ENCODE data around the gene ABI2. TPM values are rescaled to one million over a fixed set of nuclear protein-coding genes. Genes with fewer than 3 reads are reported as not detected.

Gene ABI2
- polyA plus RNA-seq, 1 of the 3 experiments (the other 2 are of a cell fraction): 51.5 TPM

DNA sequence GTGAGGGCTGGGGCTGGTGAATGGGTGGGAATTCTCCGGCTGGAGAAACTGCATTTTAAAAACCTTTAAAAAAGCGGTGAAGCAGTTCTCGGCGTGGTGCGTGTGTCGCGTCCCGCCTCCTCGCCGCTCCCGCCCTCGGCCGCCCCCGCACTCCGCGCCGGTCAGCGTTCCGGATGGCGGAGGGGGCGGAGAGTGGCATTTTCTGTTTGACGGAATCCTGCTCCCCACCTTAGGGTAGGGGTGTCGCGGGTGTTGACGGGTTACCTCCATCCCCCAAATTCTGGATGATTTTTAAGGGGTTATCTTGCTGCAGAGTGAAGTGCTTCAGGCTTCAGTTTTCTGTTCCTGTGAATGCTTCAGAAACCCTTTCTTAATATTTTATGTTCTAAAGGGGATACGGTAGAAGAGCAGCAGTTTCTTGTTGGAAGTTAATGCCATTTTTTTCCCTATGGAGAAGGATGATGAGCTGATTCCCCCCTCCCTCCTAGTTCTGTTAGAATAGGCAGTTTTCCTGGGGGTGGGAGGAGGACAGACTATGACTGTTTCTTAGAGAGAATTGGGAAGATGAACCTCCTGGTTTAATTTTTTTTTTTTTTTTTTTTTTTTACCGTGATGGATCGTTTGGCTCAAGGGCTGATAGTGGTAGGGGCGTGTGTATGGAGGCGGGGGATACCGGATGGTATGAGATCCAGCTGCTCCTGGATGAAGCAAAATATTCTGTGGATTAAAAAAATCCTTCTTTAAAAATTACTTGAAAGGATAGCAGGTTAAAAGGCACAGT, 756 bp downstream of the ABI2 start:
- ChIA-PET POLR2A (interaction anchor here (0.6 to 2.1 kb wide), 3 partner anchors 9 to 137 kb away, joined by 3 to 5 read pairs (median 3); partner anchors contain the start of gene CYP20A1), CTCF (interaction anchor here (1.0 to 1.5 kb wide), 2 partner anchors 90 to 125 kb away, joined by 3 read pairs; partner anchors contain the start of gene CYP20A1)
- H3K4me2 ChIP-seq: peak overlapping the region; percentile 86
- H3K4me3 ChIP-seq (ENCODE audit: low read depth in 2 of 2, low read length in 1 of 2): peak overlapping the region; percentile 85 to 90
- H3K4me1 ChIP-seq (ENCODE audit: control insufficient read depth in 1 of 2, insufficient read depth in 2 of 2, low read depth in 1 of 2, low read length in 1 of 2): peaks cover 0 to 6% of the 10 kb centered on the region in 2 experiments; a peak in 3 of 4 replicates
- peaks cover 57% of the 10 kb centered on the region for H3K79me2 ChIP-seq (ENCODE audit: insufficient read depth)
- H3F3A ChIP-seq (replicated peaks; ENCODE audit: insufficient read depth): peaks cover 35% of the 10 kb centered on the region
- H3K9me2 ChIP-seq: no peaks in the 10 kb centered on the region
- H3K9ac ChIP-seq: peak overlapping the region; percentile 97
- H3K9me3 ChIP-seq: no peaks in the 10 kb centered on the region
- under 1% methylated on average over 20 of the region's 31 CpGs for WGBS (ENCODE audit: low lambda C conversion rate)
- H3K36me3 ChIP-seq (replicated peaks in 1 of 2; ENCODE audit: control insufficient read depth in 1 of 2, insufficient read depth in 2 of 2, low read length in 1 of 2): peaks cover 0 to 3% of the 10 kb centered on the region in 2 experiments
- peak; percentile 73 for DNase-seq
- peak; percentile 6; the same call in 1 of the 2 replicates for TF ChIP-seq MXI1 (IDR thresholded peaks at IDR 0.05; ENCODE audit: low read depth, low read length)
- no peak for TF ChIP-seq NRF1 (IDR thresholded peaks at IDR 0.05; ENCODE audit: low read depth, low read length)
- no peak for TF ChIP-seq YY1 (IDR thresholded peaks at IDR 0.05; ENCODE audit: low read depth)
- peak; percentile 81; the same call in 1 of the 2 replicates for TF ChIP-seq SIN3A (IDR thresholded peaks at IDR 0.05; ENCODE audit: borderline replicate concordance, low read depth, low read length)
- no peak for TF ChIP-seq NFIC (IDR thresholded peaks at IDR 0.05; ENCODE audit: borderline replicate concordance)
- TF ChIP-seq, protein P1, sequence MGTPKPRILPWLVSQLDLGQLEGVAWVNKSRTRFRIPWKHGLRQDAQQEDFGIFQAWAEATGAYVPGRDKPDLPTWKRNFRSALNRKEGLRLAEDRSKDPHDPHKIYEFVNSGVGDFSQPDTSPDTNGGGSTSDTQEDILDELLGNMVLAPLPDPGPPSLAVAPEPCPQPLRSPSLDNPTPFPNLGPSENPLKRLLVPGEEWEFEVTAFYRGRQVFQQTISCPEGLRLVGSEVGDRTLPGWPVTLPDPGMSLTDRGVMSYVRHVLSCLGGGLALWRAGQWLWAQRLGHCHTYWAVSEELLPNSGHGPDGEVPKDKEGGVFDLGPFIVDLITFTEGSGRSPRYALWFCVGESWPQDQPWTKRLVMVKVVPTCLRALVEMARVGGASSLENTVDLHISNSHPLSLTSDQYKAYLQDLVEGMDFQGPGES (IDR thresholded peaks at IDR 0.05; ENCODE audit: low read depth, low read length): no peak
- H3K27me3 ChIP-seq (ENCODE audit: insufficient read depth): no peaks in the 10 kb centered on the region
- peak overlapping the region; percentile 69; the same call in 1 of the 2 replicates for H2AFZ ChIP-seq (ENCODE audit: low read depth)
- H4K20me1 ChIP-seq (ENCODE audit: insufficient read depth): peaks cover 41% of the 10 kb centered on the region
- H3K27ac ChIP-seq (ENCODE audit: low read depth in 2 of 2, low read length in 1 of 2): peak overlapping the region; percentile 96 to 97

DNA sequence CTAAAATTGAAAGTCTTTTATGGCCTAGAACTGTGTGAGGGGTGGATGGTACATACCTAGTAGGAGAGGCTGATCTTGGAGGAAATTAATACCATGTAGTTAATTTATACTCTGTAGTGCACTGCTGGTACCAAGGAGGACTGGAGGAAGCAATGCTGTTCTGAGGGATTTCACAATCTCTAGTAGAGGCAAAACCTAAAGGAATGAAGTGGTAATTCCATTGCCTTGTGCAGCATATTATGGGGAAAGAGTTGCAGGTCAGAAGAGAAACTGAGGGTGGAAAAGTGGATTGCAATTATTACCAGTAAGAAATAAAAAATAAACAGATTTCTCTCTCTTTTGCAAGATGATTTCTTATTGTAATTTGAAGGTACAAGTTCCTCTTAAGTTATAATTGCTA, 2.2 kb downstream of the ABI2 start:
- CTCF ChIA-PET: interaction anchor here (0.7 kb wide), 1 partner anchor 92 kb away, joined by 3 read pairs; the partner anchor contains the start of gene CYP20A1
- peaks cover 54% of the 10 kb centered on the region for H4K20me1 ChIP-seq (ENCODE audit: insufficient read depth)

More for the DNA sequence above, 2.2 kb downstream of the ABI2 start:
- H3K4me2 ChIP-seq: peak overlapping the region; percentile 86
- peaks cover 31% of the 10 kb centered on the region for H3F3A ChIP-seq (replicated peaks; ENCODE audit: insufficient read depth)
- H3K9ac ChIP-seq: peak overlapping the region; percentile 97; the same call in 1 of the 2 replicates
- H3K36me3 ChIP-seq (replicated peaks in 1 of 2; ENCODE audit: control insufficient read depth in 1 of 2, insufficient read depth in 2 of 2, low read length in 1 of 2): peaks cover 0 to 6% of the 10 kb centered on the region in 2 experiments
- H3K9me3 ChIP-seq: no peaks in the 10 kb centered on the region
- TF ChIP-seq SIN3A (IDR thresholded peaks at IDR 0.05; ENCODE audit: borderline replicate concordance, low read depth, low read length): no peak
- TF ChIP-seq MEF2A (IDR thresholded peaks at IDR 0.05; ENCODE audit: borderline replicate concordance, low read depth): no peak
- TF ChIP-seq FOSL2 (IDR thresholded peaks at IDR 0.05; ENCODE audit: borderline replicate concordance, low read depth): no peak
- TF ChIP-seq YY1 (IDR thresholded peaks at IDR 0.05; ENCODE audit: low read depth): no peak
- TF ChIP-seq TEAD4 (IDR thresholded peaks at IDR 0.05; ENCODE audit: borderline replicate concordance, insufficient read depth): no peak
- no peak for TF ChIP-seq RAD21 (IDR thresholded peaks at IDR 0.05; ENCODE audit: low read length)
- no peak for TF ChIP-seq SMC3 (IDR thresholded peaks at IDR 0.05; ENCODE audit: low read depth, low read length)
- no peak overlapping the region for H2AFZ ChIP-seq (ENCODE audit: low read depth)
- no peaks in the 10 kb centered on the region for H3K9me2 ChIP-seq
- peaks cover 0 to 6% of the 10 kb centered on the region in 2 experiments; a peak in 3 of 4 replicates for H3K4me1 ChIP-seq (ENCODE audit: control insufficient read depth in 1 of 2, insufficient read depth in 2 of 2, low read depth in 1 of 2, low read length in 1 of 2)
- POLR2A ChIA-PET: no interaction called here
- no peaks in the 10 kb centered on the region for H3K27me3 ChIP-seq (ENCODE audit: insufficient read depth)
- 0 out of 4 replicates have a peak overlapping the region, but pooled peaks have one; percentile 4 to 14 for H3K27ac ChIP-seq (ENCODE audit: low read depth in 2 of 2, low read length in 1 of 2)
- peaks cover 72% of the 10 kb centered on the region for H3K79me2 ChIP-seq (ENCODE audit: insufficient read depth)
- DNase-seq: no peak
- H3K4me3 ChIP-seq (ENCODE audit: low read depth in 2 of 2, low read length in 1 of 2): peak overlapping the region; percentile 85 to 90
